Measurements from ENCODE around the gene CYBA.

CYBA gene

GRCh38 chr16:88640039-88640495 is 10.8 kb downstream of the CYBA start:
- intact Hi-C loops (cut with DNase I; ENCODE audit: low total_unique reads) = no loop called here
- H3K36me3 ChIP-seq = peaks cover 0 to 11% (median 0%) of the 10 kb centered on the region in 3 donors
- no peak overlapping the region for H3K27ac ChIP-seq
- peaks cover 0 to 3% (median 1%) of the 10 kb centered on the region in 4 donors for H3K4me1 ChIP-seq
- H3K27me3 ChIP-seq = peaks cover 0 to 59% of the 10 kb centered on the region in 2 donors
- no peak for DNase-seq
- no peak overlapping the region for H3K4me3 ChIP-seq
- no peak for TF ChIP-seq CTCF (IDR thresholded peaks at IDR 0.05)
- H3K9me3 ChIP-seq = no peaks in the 10 kb centered on the region

GRCh38 chr16:88639231-88640038 is 11.4 kb downstream of the CYBA start:
- Histone ChIP-seq H3K9me3 (no peaks in the 10 kb centered on the region), H3K4me1 (peaks cover 0 to 9% (median 8%) of the 10 kb centered on the region in 4 donors), H3K4me3 (no peak overlapping the region), H3K27me3 (peaks cover 0 to 63% of the 10 kb centered on the region in 2 donors), H3K27ac (no peak overlapping the region), H3K36me3 (peaks cover 0 to 11% (median 0%) of the 10 kb centered on the region in 3 donors)
- intact Hi-C loops (cut with DNase I; ENCODE audit: low total_unique reads) = no loop called here
- TF ChIP-seq CTCF (IDR thresholded peaks at IDR 0.05) = no peak
- no peak for DNase-seq

GRCh38 chr16:88638323-88639230 is 12.3 kb downstream of the CYBA start, which contains the start of gene IL17C:
Gene IL17C (plus strand): TSS chr16:88638572. CDS start chr16:88638642, 70 bp downstream.
- Histone ChIP-seq H3K9me3 (no peaks in the 10 kb centered on the region), H3K4me1 (peaks cover 0 to 16% (median 14%) of the 10 kb centered on the region in 4 donors), H3K27ac (no peak within 1 kb of the TSS), H3K36me3 (peaks cover 0 to 7% (median 2%) of the 10 kb centered on the region in 3 donors), H3K27me3 (peaks cover 0 to 68% of the 10 kb centered on the region in 2 donors), H3K4me3 (no peak within 1 kb of the TSS)
- intact Hi-C loops (cut with DNase I; ENCODE audit: low total_unique reads) = no loop called here
- DNase-seq = no peak
- TF ChIP-seq CTCF (IDR thresholded peaks at IDR 0.05) = no peak

GRCh38 chr16:88636488-88637265 is 14.2 kb downstream of the CYBA start:
- Histone ChIP-seq H3K36me3 (peaks cover 9 to 19% (median 17%) of the 10 kb centered on the region in 3 donors), H3K4me3 (no peak overlapping the region), H3K27ac (no peak overlapping the region), H3K9me3 (no peaks in the 10 kb centered on the region), H3K4me1 (peaks cover 0 to 16% (median 14%) of the 10 kb centered on the region in 4 donors), H3K27me3 (peaks cover 0 to 73% of the 10 kb centered on the region in 2 donors)
- TF ChIP-seq CTCF (IDR thresholded peaks at IDR 0.05) = no peak
- DNase-seq = no peak
- intact Hi-C loops (cut with DNase I; ENCODE audit: low total_unique reads) = no loop called here
